Upper lobe of left lung (tissue), 6 donors: ENCODE data around the gene CS. TPM values are rescaled to one million over a fixed set of nuclear protein-coding genes. Genes with fewer than 3 reads are reported as not detected.
A peak's percentile ranks its signal among the peaks of the same experiment; 100 is the strongest.

Source experiments
- ATAC-seq, 2 donors: fragments of 200-7000 bp; cut with Tn5 transposase; one replicate each; pipeline ENCODE4 v1.9.1; 2022; ENCODE audit warnings: mild to moderate bottlenecking in 2 of 2, moderate library complexity in 2 of 2; ENCODE audit not compliant: low FRiP score in 2 of 2
- DNase-seq, 2 donors: peaks; one replicate each; pipeline ENCODE4 v3.0.0-alpha.2; 2019 to 2020
- H3K27ac ChIP-seq, 4 donors: fragments of 200-600 bp; sonication (generic); one replicate each; pipeline ENCODE4 v1.5.1; 2016 to 2019
- H3K27me3 ChIP-seq, 4 donors: fragments of 200-600 bp; sonication (generic); one replicate each; pipeline ENCODE4 v1.5.1; 2017 to 2019
- H3K36me3 ChIP-seq, 4 donors: fragments of 200-600 bp; sonication (generic); one replicate each; pipeline ENCODE4 v1.5.1; 2016 to 2019
- H3K4me1 ChIP-seq, 4 donors: fragments of 200-600 bp; sonication (generic); one replicate each; pipeline ENCODE4 v1.5.1; 2018 to 2019
- H3K4me3 ChIP-seq, 4 donors: fragments of 200-600 bp; sonication (generic); one replicate each; pipeline ENCODE4 v1.5.1; 2017 to 2019; ENCODE audit warnings: mild to moderate bottlenecking in 2 of 4, moderate library complexity in 1 of 4
- H3K9me3 ChIP-seq, 4 donors: fragments of 200-600 bp; sonication (generic); one replicate each; pipeline ENCODE4 v1.5.1; 2018 to 2019
- EP300 ChIP-seq, 4 donors: sonication (generic); formaldehyde crosslinking; IDR thresholded peaks; one replicate each; pipeline ENCODE4 v1.5.1; 2017; ENCODE audit warnings: antibody characterized with exemption in 4 of 4, control low read depth in 2 of 4
- POLR2A ChIP-seq, 4 donors: fragments of 450-650 bp; IDR thresholded peaks; one replicate each; pipeline ENCODE4 v1.5.1; 2016 to 2017; ENCODE audit warnings: antibody characterized with exemption in 4 of 4, mild to moderate bottlenecking in 2 of 4
- POLR2AphosphoS5 ChIP-seq, 2 donors: sonication (generic); formaldehyde crosslinking; IDR thresholded peaks; one replicate each; pipeline ENCODE4 v1.5.1; 2017; ENCODE audit warnings: antibody characterized with exemption in 2 of 2
- WGBS, 2 donors: methylation state at CpG; one replicate each; pipeline ENCODE4 v1.1.5; 2017 to 2018; 5-methylcytosine and 5-hydroxymethylcytosine counted together
- total RNA-seq, 6 donors: library from RNA; depleted of rRNA in 4 of 6; stranded (reverse); fragments of >200 nt in 4 of 6; gene quantifications; one replicate each; pipeline versions ENCODE4 v1.1.0 to v1.2.1, GENCODE V29; 2016 to 2021
- TF ChIP-seq, protein P1 (sequence below), 6 experiments: fragments of 450-650 bp in 4 of 6; fragments of 200-600 bp in 2 of 6; sonication (generic) in 2 of 6; IDR thresholded peaks; one replicate each; pipeline ENCODE4 v1.5.1; 2016 to 2019; ENCODE audit warnings: antibody characterized with exemption in 6 of 6
- donor health status: DM: no; HTN: no; CAD: no; lungs with moderate emphysema.
- donor health status: DM: no; HTN: yes; CAD: no; lungs with severe emphysema.

Gene CS
- total RNA-seq, 6 donors from 2014 or later = 99.9 to 201 (median 151) TPM

DNA sequence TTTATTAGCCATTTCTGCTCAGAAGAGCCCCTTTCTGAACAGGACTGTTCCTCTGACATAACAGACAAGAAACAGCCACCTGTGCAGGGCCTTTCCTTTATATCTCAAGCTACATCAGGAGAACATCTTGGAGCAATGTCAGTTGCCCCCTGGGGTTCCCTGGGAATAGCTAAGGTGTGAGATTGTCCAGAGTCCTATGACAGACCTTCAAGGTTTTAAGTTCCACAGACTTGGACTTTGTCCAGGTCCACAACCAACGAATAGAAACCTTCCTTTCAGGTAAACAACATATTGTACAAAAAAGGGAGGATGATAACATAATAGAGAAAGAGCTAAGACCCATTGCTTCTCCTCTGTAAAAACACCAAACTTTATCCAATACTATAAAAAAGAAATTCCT is 41.5 kb upstream of the CS start:
- H3K36me3 ChIP-seq = peaks cover 21 to 52% (median 41%) of the 10 kb centered on the region in 4 donors
- DNase-seq = no peak

DNA sequence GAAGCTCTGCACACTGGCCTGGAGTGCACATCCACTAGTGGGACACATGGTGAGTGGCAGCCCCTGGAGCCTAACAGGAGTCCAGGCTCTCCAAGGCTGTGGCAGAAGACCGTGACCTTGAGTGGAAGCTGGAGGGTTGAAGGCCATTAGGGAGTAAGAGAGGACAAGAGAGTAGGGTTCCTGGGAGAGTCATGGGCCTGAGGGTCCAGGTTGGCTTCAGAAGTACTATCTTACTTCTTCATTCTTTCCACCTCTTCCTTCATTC is 39.0 kb upstream of the CS start:
- TF ChIP-seq EP300 (IDR thresholded peaks at IDR 0.05) (no peak), POLR2AphosphoS5 (IDR thresholded peaks at IDR 0.05) (no peak), POLR2A (IDR thresholded peaks at IDR 0.05) (no peak)
- TF ChIP-seq, protein P1, sequence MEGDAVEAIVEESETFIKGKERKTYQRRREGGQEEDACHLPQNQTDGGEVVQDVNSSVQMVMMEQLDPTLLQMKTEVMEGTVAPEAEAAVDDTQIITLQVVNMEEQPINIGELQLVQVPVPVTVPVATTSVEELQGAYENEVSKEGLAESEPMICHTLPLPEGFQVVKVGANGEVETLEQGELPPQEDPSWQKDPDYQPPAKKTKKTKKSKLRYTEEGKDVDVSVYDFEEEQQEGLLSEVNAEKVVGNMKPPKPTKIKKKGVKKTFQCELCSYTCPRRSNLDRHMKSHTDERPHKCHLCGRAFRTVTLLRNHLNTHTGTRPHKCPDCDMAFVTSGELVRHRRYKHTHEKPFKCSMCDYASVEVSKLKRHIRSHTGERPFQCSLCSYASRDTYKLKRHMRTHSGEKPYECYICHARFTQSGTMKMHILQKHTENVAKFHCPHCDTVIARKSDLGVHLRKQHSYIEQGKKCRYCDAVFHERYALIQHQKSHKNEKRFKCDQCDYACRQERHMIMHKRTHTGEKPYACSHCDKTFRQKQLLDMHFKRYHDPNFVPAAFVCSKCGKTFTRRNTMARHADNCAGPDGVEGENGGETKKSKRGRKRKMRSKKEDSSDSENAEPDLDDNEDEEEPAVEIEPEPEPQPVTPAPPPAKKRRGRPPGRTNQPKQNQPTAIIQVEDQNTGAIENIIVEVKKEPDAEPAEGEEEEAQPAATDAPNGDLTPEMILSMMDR (IDR thresholded peaks at IDR 0.05) = no peak
- ATAC-seq (no peak), DNase-seq (no peak)
- Histone ChIP-seq H3K27me3 (no peaks in the 10 kb centered on the region), H3K36me3 (peaks cover 9 to 28% (median 20%) of the 10 kb centered on the region in 4 donors), H3K4me3 (no peak overlapping the region), H3K4me1 (peaks cover 10 to 15% (median 14%) of the 10 kb centered on the region in 4 donors), H3K27ac (peak overlapping the region in 3 of 4 donors; percentile 32 to 61 (median 54)), H3K9me3 (no peaks in the 10 kb centered on the region)
- 95 to 100% methylated on average over 1 of the region's 1 CpG for WGBS, 2 donors

More for the DNA sequence above, 41.5 kb upstream of the CS start:
- TF ChIP-seq, protein P1 (IDR thresholded peaks at IDR 0.05) = no peak
- TF ChIP-seq EP300 (IDR thresholded peaks at IDR 0.05) (no peak), POLR2A (IDR thresholded peaks at IDR 0.05) (no peak), POLR2AphosphoS5 (IDR thresholded peaks at IDR 0.05) (no peak)
- Histone ChIP-seq H3K4me1 (peaks cover 7 to 14% (median 10%) of the 10 kb centered on the region in 4 donors), H3K9me3 (no peaks in the 10 kb centered on the region), H3K4me3 (no peak overlapping the region), H3K27me3 (no peaks in the 10 kb centered on the region), H3K27ac (no peak overlapping the region)
- 41 to 42% methylated on average over 1 of the region's 1 CpG for WGBS, 2 donors
- no peak for ATAC-seq

GRCh38 chr12:56338308-56339157 is 38.4 kb upstream of the CS start, which contains the start of gene IL23A:
Gene IL23A, plus strand, starts transcription at chr12:56338884. Its CDS starts 161 bp downstream, at chr12:56339045.
- H3K9me3 ChIP-seq = no peaks in the 10 kb centered on the region
- H3K4me3 ChIP-seq = no peak within 1 kb of the TSS
- 36 to 40% methylated on average over 9 of the region's 9 CpGs for WGBS, 2 donors
- H3K4me1 ChIP-seq = peaks cover 10 to 16% (median 14%) of the 10 kb centered on the region in 4 donors
- ATAC-seq (no peak), DNase-seq (peak in 1 of 2 donors; percentile 21)
- no peaks in the 10 kb centered on the region for H3K27me3 ChIP-seq
- H3K36me3 ChIP-seq = peaks cover 4 to 22% (median 15%) of the 10 kb centered on the region in 4 donors
- peak within 1 kb of the TSS in 3 of 4 donors; percentile 32 to 61 (median 54) for H3K27ac ChIP-seq
- TF ChIP-seq EP300 (IDR thresholded peaks at IDR 0.05) (no peak), POLR2A (IDR thresholded peaks at IDR 0.05) (no peak), POLR2AphosphoS5 (IDR thresholded peaks at IDR 0.05) (no peak)
- TF ChIP-seq, protein P1 (IDR thresholded peaks at IDR 0.05) = no peak

- H3K4me1 ChIP-seq = peaks cover 17 to 23% (median 18%) of the 10 kb centered on the region in 4 donors
- WGBS, 2 donors = 67 to 77% methylated on average over 8 of the region's 8 CpGs
- no peaks in the 10 kb centered on the region for H3K27me3 ChIP-seq
- peaks cover 0 to 15% (median 7%) of the 10 kb centered on the region in 4 donors for H3K36me3 ChIP-seq
- no peaks in the 10 kb centered on the region for H3K9me3 ChIP-seq
- ATAC-seq = no peak
- DNase-seq = peak in 1 of 2 donors; percentile 40
- peak overlapping the region in 1 of 4 donors; percentile 32 for H3K27ac ChIP-seq
- no peak for TF ChIP-seq POLR2AphosphoS5 (IDR thresholded peaks at IDR 0.05)
- TF ChIP-seq, protein P1 (IDR thresholded peaks at IDR 0.05) = no peak
- no peak for TF ChIP-seq EP300 (IDR thresholded peaks at IDR 0.05)
- TF ChIP-seq POLR2A (IDR thresholded peaks at IDR 0.05) = no peak
- H3K4me3 ChIP-seq = no peak overlapping the region
Observed at GRCh38 chr12:56337753-56338251, 37.7 kb upstream of the CS start.
